ENCODE measurements around the gene GLT6D1.
"Not testable (repeated sequence)": the region's sequence is repeated elsewhere in the genome, so short reads cannot be mapped to it uniquely, and the experiment has no call there.

Gene GLT6D1

DNA sequence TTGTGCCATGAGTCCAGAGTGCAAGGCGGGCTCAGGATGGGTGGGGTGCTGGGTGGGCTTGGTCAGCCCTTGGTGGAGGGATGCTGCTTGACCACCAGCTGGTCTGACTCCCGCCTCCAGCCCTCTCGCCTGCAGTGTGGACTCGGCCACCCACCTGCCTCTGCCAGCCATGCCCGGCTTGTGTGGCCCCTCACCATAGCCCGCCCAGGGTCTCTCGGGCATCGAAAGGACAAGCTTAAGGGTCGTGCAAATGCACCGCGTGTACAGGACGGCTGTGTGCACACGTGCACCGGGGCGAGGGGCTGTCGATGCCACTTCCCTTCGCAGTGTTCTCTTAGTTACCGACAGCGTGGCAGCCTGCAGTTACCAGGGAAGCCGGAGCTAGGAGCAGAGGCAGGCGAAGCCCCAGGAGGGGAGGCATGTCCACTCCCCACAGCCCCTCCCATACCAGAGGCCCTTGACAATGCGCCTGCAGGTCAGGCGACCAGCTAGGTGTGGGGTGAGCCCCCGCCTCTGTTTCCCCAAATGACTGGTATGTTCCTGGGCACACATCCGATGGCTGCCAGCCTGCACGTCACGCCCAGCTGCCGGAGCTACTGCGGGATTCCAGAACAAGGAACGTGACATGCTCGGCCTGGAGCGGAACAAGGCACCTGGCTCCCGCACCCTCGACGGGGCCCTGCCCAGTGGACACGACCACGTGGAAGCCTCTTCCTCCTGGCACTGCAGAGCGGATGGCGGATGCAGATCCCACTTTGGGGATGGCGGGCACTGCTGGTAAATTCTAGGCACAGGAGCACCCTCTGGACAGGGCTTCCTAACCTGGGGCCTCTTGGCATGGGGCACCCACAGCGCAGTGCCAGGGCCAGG is 31.6 kb upstream of the GLT6D1 start:
- H3K27me3 Mint-ChIP-seq = peaks cover 3% of the 10 kb centered on the region
- H3K4me1 Mint-ChIP-seq (ENCODE audit: low read depth) = no peaks in the 10 kb centered on the region
- H3K9me3 Mint-ChIP-seq = no peaks in the 10 kb centered on the region
- H3K36me3 Mint-ChIP-seq (ENCODE audit: low read depth) = no peaks in the 10 kb centered on the region
- no peak overlapping the region for H3K4me3 Mint-ChIP-seq
- no peak overlapping the region for H3K27ac Mint-ChIP-seq
- intact Hi-C loops (cut with micrococcal nuclease) = no loop called here

DNA sequence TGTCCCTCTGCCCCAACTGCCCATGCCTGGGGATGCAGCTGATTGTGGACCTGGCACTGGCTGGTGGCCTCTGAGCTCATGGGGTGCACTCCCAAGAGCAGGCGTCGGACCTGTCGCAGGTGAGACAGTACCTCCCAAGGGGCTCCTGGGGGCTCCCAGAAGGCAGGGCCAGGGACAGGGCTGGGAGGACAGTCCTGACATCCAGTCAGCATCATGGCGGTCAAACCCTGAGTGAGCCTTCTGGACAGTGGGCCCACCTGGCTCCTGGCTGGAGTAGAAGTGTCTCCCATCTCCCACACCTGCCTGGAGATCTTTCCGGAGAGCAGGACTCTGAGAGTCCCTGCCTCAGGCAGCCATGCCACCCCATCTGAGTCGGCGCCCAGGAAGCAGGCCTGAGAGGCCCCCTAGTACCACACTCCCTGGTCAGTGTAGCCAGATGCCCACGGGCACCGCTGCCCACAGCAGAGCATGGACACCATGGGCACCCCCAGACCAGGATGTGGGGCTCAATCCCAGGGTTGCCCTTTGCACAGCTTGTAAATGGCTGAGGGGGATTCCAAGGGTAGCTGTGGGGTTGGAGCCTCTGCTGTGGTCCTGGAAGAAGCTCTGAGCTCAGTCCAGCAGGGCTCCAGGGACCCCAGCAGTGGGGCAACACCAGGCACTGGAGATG is 30.4 kb upstream of the GLT6D1 start:
- H3K36me3 Mint-ChIP-seq (ENCODE audit: low read depth) = no peaks in the 10 kb centered on the region
- no peaks in the 10 kb centered on the region for H3K9me3 Mint-ChIP-seq
- H3K27ac Mint-ChIP-seq = no peak overlapping the region
- H3K27me3 Mint-ChIP-seq = peaks cover 2% of the 10 kb centered on the region
- intact Hi-C loops (cut with micrococcal nuclease) = no loop called here
- no peaks in the 10 kb centered on the region for H3K4me1 Mint-ChIP-seq (ENCODE audit: low read depth)
- no peak overlapping the region for H3K4me3 Mint-ChIP-seq

DNA sequence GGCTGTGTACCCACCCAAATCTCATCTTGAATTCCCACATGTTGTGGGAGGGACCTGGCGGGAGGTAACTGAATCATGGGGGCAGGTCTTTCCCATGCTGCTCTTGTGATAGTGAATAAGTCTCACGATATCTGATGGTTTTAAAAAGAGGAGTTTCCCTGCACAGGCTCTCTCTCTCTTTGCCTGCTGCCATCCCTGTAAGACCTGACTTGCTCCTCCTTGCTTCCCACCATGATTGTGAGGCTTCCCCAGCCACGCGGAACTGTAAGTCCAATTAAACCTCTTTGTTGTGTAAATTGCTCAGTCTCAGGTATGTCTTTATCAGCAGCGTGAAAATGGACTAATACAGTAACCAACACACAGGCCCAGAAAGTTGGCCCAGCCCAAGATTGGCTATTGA is 29.7 kb upstream of the GLT6D1 start:
- H3K4me3 Mint-ChIP-seq; H3K9me3 Mint-ChIP-seq; H3K27ac Mint-ChIP-seq; intact Hi-C loops (cut with micrococcal nuclease); H3K4me1 Mint-ChIP-seq (ENCODE audit: low read depth); H3K36me3 Mint-ChIP-seq (ENCODE audit: low read depth); H3K27me3 Mint-ChIP-seq: not testable (repeated sequence)

DNA sequence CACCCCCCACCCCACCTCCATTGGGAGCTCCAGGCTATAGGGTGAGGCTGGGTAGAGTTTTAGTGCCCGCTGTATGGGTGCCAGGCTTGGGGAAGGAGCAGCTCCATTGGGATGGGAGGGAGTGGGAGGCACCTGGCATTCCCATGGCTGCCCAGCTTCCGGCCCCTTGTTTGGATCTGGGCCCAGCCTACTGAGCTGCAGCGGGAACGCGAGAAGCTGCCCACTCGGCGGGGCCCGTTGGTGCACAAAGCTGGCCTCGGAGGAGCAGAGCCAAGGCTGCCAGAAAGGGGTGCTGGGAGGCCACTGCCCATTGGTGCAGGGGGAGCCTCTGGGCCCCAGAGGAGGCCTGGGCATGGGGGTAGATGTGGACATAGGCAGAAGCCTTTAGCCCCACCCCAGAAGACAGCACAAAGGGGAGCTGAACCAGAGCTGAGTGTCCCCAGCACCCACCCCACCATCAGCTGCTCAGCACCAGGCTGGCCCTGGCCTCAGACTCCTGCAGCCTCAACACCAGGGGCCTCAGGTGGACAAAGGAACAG is 28.2 kb upstream of the GLT6D1 start:
- no peaks in the 10 kb centered on the region for H3K27me3 Mint-ChIP-seq
- H3K36me3 Mint-ChIP-seq (ENCODE audit: low read depth) = no peaks in the 10 kb centered on the region
- H3K4me1 Mint-ChIP-seq (ENCODE audit: low read depth) = no peaks in the 10 kb centered on the region
- H3K27ac Mint-ChIP-seq = no peak overlapping the region
- no peak overlapping the region for H3K4me3 Mint-ChIP-seq
- no peaks in the 10 kb centered on the region for H3K9me3 Mint-ChIP-seq
- intact Hi-C loops (cut with micrococcal nuclease) = no loop called here

DNA sequence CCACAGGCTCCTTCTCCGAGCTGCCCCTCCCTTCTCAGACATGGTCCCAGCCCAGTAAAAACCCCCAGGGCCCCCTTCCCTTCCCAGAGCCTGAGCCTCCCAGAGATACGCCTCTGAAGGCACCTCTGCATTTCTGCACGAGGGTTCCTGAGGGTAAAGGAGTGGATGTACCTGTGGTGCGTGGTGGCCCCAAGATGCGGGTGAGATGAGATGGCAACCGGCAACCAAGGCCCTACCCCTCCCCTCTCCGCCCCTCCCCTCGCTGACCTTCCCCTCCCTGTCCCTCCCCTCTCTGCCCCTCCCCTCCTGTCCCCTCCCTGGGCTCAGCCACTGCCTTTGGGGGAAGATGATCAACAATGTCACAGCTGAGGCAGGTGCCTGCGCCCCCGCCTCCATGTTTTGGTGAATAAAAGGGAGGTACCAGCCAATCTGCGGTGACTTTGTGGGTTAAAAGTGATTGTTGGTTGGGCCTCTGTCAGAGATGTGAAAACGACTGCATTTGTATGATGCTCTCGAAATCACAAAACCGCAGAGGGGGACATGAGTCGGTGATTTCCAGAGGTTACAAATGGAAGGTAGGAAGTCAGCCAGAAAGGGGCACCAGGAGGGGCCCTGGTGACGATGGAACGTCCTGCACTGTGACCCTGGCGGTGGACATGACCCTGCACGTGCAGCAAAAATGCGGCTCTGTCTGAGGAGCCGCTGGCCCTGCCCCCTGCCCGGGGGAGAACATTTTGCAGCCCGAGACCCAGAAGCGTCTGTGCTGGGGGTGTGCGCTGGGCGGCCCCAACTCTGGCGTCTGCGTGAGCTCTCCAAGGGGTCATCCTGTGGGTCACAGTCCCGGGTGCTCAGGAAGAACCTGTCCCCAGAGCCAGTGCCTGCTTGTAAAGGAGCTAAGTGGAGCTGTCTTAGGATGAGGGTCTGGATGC is 27.5 kb upstream of the GLT6D1 start:
- Mint-ChIP-seq H3K27ac (no peak overlapping the region), H3K9me3 (no peaks in the 10 kb centered on the region), H3K36me3 (ENCODE audit: low read depth) (no peaks in the 10 kb centered on the region), H3K4me1 (ENCODE audit: low read depth) (no peaks in the 10 kb centered on the region), H3K4me3 (no peak overlapping the region), H3K27me3 (no peaks in the 10 kb centered on the region)
- intact Hi-C loops (cut with micrococcal nuclease) = no loop called here

DNA sequence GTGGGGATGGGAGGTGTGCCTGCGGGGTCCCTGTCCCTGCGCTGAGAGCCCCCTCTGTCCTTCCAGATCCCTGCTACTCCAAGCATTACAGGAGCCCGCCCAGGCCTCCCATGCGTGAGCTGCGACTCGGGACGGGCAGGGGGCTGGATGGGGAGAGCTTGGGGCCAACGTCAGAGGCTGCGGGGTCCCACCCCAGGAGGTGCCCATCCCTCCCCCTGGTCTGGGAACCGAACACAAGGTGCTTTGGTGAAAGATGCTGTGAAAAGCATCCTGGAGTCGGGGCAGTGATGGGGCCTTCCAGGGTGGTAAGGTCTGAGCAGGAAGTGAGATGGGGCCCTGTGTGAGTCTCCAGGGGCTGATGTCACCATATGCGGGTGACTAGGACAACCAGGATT is 26.5 kb upstream of the GLT6D1 start:
- Mint-ChIP-seq H3K36me3 (ENCODE audit: low read depth) (no peaks in the 10 kb centered on the region), H3K27ac (no peak overlapping the region), H3K27me3 (no peaks in the 10 kb centered on the region), H3K4me3 (no peak overlapping the region), H3K9me3 (no peaks in the 10 kb centered on the region), H3K4me1 (ENCODE audit: low read depth) (no peaks in the 10 kb centered on the region)
- intact Hi-C loops (cut with micrococcal nuclease) = no loop called here

DNA sequence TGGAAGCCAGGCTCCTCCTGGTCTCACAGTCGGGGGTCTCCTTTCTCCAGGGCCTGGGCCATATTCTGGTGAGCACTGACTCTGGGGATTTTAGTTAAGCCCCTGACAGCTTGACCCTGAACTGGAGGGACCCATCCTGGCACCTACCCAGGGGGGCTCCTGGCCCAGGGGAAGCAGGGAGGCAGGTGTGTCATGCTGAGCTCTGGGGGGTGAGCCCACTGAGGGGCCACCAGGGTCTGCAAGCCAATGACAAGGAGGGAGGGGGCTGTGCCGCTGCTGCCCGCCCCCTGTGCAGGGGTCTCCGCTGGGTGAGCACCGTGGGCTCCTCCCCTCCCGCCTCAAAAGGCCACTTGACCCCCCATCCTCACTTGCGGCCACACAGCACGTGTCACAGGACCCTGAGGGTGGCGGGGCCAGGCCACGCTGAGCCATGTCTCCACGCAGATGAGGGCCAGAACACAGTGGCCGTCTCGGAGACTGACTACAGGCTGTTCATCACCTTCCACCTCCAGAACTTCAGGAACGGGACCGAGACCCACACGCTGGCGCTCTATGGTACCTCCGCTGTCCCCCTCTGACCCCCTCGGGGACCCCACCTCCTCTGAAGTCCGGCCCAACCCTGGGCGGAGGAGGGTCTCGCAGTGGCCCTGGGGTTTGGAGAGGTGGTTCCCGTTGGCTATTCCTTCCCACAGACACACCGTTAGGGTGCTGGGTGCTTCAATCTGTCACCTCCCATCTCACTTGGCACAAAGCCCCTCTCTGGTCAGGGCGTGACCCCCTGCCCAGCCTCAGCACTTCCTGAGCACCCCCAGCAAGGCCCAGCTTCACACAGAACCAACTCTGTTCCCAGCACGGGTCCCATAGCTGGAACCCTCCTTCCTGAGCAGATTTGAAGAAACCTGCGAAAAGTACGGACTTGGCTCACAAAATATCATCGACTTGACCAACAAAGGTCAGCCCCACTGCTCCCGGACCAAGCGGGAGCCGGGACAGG is 25.8 kb upstream of the GLT6D1 start:
- Mint-ChIP-seq H3K4me1 (ENCODE audit: low read depth) (no peaks in the 10 kb centered on the region), H3K36me3 (ENCODE audit: low read depth) (no peaks in the 10 kb centered on the region), H3K27ac (no peak overlapping the region), H3K4me3 (no peak overlapping the region), H3K9me3 (no peaks in the 10 kb centered on the region), H3K27me3 (no peaks in the 10 kb centered on the region)
- intact Hi-C loops (cut with micrococcal nuclease) = no loop called here

DNA sequence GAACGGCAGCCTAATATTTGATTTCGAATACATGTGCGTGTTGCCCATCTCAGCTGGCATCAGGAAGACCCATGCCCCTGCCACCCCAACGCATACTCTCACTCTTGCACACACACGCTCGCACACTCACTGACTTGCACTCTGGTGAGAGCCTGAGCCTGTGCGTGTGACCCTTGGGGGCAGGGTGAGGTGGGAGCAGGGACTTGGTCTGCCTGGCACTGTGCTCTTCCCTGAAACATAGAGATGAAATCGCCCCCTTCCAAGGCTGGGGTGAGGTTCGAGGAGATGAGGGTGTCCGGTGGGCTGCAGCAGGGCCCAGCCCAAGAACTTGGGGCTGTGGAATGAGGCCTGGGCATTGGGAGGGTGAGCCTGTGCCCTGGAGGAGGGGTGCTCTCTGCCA is 24.9 kb upstream of the GLT6D1 start:
- Mint-ChIP-seq H3K4me3 (no peak overlapping the region), H3K27me3 (no peaks in the 10 kb centered on the region), H3K27ac (no peak overlapping the region), H3K9me3 (no peaks in the 10 kb centered on the region), H3K36me3 (ENCODE audit: low read depth) (no peaks in the 10 kb centered on the region), H3K4me1 (ENCODE audit: low read depth) (no peaks in the 10 kb centered on the region)
- intact Hi-C loops (cut with micrococcal nuclease) = no loop called here

DNA sequence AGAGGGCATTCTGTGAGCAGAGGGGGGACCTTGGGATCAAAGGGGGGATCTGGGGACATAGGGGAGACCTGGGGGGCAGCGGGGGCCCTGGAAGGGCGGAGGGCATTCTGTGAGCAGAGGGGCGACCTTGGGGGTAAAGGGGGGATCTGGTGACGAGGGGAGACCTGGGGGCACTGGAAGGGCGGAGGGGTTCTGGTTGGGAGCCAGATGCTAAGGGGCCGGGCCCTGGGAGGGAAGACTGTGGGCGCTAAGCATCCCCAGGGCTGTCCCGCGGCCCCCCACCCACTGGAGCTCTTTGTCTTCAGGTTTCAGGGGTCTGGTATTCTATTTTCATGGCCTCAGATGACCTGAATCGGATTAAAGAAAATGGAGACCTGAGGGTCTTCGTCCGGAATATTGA is 24.5 kb upstream of the GLT6D1 start:
- Mint-ChIP-seq H3K4me1 (ENCODE audit: low read depth) (no peaks in the 10 kb centered on the region), H3K27me3 (no peaks in the 10 kb centered on the region), H3K27ac (no peak overlapping the region), H3K9me3 (no peaks in the 10 kb centered on the region), H3K36me3 (ENCODE audit: low read depth) (no peaks in the 10 kb centered on the region), H3K4me3 (no peak overlapping the region)
- intact Hi-C loops (cut with micrococcal nuclease) = no loop called here

DNA sequence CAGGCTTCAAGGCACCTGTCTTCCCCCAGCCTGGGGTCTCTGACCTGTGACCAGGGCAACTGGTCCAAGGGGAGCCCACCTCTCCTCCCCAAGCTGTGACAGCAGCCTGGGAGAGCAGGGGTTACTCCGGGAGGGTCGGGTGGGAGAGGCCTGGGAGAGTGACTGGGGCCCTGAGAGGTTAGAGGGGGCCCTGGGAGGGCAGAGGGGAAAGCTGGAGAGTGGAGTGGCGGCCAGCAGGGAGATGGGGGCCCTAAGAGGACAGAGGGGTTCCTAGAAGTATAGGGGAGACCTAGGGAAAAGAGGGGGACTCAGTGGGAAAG is 24.1 kb upstream of the GLT6D1 start:
- H3K36me3 Mint-ChIP-seq (ENCODE audit: low read depth) = no peaks in the 10 kb centered on the region
- no peak overlapping the region for H3K27ac Mint-ChIP-seq
- H3K4me1 Mint-ChIP-seq (ENCODE audit: low read depth) = no peaks in the 10 kb centered on the region
- no peak overlapping the region for H3K4me3 Mint-ChIP-seq
- H3K9me3 Mint-ChIP-seq = no peaks in the 10 kb centered on the region
- H3K27me3 Mint-ChIP-seq = no peaks in the 10 kb centered on the region
- intact Hi-C loops (cut with micrococcal nuclease) = no loop called here

DNA sequence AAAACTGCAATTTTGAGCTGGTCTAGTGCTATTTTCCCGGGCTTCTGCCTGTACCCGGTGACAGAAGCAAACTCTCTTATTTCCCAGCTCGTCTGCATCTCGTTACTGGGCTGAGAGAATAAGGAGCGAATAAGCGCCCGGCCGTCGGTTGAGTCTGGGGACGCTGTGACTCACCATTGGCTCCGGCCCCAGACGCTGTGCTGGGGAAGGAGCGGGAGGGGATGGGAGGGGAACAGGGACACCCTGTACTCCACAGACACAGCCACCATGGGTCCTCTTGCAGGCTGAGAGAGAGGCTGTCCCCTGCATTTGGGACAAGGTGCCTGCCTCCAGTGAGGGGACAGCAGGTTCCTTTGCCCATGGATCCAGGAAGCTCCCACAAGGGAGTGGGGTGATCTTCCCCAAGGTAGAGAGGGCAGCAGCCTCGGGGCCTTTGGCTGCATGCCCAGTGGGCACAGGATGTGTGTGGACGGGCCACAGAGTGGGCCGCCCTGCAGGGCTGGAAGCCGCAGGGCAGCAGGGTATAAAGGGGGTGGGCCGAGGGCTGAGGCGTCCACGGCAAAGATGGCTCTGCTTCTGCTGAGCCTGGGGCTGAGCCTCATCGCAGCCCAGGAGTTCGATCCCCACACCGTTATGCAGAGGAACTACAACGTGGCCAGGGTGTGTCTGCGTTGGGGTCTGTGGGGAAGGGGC is 23.6 kb upstream of the GLT6D1 start, which contains the start of gene LCN9:
Gene LCN9, plus strand, starts transcription at position 552 of the 693 bp plus-strand sequence. Its CDS starts 13 bp downstream, at position 565.
- Mint-ChIP-seq H3K4me1 (ENCODE audit: low read depth) (no peaks in the 10 kb centered on the region), H3K36me3 (ENCODE audit: low read depth) (no peaks in the 10 kb centered on the region), H3K4me3 (no peak within 1 kb of the TSS), H3K27me3 (no peaks in the 10 kb centered on the region), H3K9me3 (no peaks in the 10 kb centered on the region), H3K27ac (no peak within 1 kb of the TSS)
- intact Hi-C loops (cut with micrococcal nuclease) = no loop called here

DNA sequence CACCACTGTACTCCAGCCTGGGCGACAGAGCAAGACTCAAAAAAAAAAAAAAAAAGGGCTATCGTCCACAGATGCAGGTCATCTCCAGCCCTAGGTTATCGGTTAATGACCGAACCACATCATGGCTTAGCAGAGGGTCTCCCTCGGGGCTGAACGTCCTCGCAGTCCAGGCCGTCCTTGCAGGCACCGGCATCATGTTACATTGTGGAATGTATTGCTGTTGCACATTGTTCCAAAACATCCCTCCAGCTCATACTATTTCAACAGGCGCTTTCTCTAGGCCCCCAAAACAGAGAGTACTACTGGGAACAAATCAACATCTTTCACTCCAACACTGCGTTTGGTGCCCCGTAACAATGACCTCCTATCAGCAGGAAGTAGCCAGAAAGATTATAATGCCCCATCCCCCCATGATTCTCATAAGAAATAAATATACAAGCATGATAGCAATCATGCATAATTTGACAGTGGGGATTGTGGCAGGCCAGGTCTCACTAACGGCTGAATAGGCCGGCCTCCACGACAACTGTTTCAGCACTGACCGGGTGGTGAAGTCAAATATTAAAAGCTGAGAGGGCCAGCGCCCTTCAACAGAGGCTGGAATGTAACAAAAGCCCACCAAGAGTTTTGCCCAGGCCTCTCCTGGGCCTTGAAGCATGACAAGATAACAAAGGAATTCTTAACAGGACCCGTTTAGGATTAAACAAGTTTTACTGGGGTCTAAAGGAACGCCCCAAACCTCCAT is 22.6 kb upstream of the GLT6D1 start:
- H3K27ac Mint-ChIP-seq = no peak overlapping the region

More for the DNA sequence above, 22.6 kb upstream of the GLT6D1 start:
- Mint-ChIP-seq H3K4me1 (ENCODE audit: low read depth) (no peaks in the 10 kb centered on the region), H3K9me3 (no peaks in the 10 kb centered on the region), H3K4me3 (no peak overlapping the region), H3K27me3 (no peaks in the 10 kb centered on the region), H3K36me3 (ENCODE audit: low read depth) (no peaks in the 10 kb centered on the region)
- intact Hi-C loops (cut with micrococcal nuclease) = no loop called here
